ENCODE results near the gene RAB3IL1. TPM values are rescaled to one million over a fixed set of nuclear protein-coding genes. Genes with fewer than 3 reads are reported as not detected.
"Not testable (repeated sequence)": the region's sequence is repeated elsewhere in the genome, so short reads cannot be mapped to it uniquely, and the experiment has no call there.

RAB3IL1 gene
- not detected for total RNA-seq

GRCh38 chr11:61917334-61918109, at the start of gene RAB3IL1:
Gene RAB3IL1 (minus strand): TSS chr11:61917566. CDS start chr11:61917367, 199 bp downstream.
- peaks cover 51% of the 10 kb centered on the region for H3K27me3 Mint-ChIP-seq
- no peaks in the 10 kb centered on the region for H3K36me3 Mint-ChIP-seq (ENCODE audit: low read depth)
- H3K4me3 Mint-ChIP-seq = peak within 1 kb of the TSS; percentile 61
- ChIA-PET POLR2A (no interaction called here), CTCF (interaction anchor here (1.8 kb wide), 1 partner anchor 18 kb away, joined by 6 read pairs; no protein-coding TSS in a partner anchor)
- no peaks in the 10 kb centered on the region for H3K9me3 Mint-ChIP-seq
- ATAC-seq (peak; percentile 56), DNase-seq (peak; percentile 27)
- intact Hi-C loops (cut with micrococcal nuclease) = no loop called here
- TF ChIP-seq CTCF (IDR thresholded peaks at IDR 0.05) = no peak
- H3K27ac Mint-ChIP-seq = no peak within 1 kb of the TSS
- peaks cover 4% of the 10 kb centered on the region for H3K4me1 Mint-ChIP-seq (ENCODE audit: low read depth)

GRCh38 chr11:61966734-61967115, 49.4 kb upstream of the RAB3IL1 start:
- Mint-ChIP-seq H3K27ac (peak overlapping the region; percentile 75), H3K36me3 (ENCODE audit: low read depth) (peaks cover 34% of the 10 kb centered on the region), H3K27me3 (no peaks in the 10 kb centered on the region), H3K4me3 (peak overlapping the region; percentile 86), H3K4me1 (ENCODE audit: low read depth) (peaks cover 58% of the 10 kb centered on the region), H3K9me3 (no peaks in the 10 kb centered on the region)
- CTCF ChIA-PET = interaction anchor here (3.4 to 5.1 kb wide), 3 partner anchors 19 to 115 kb away, joined by 13 to 36 read pairs (median 13); no protein-coding TSS in a partner anchor
- POLR2A ChIA-PET = interaction anchor here (0.7 to 4.3 kb wide), 5 partner anchors 17 to 115 kb away, joined by 3 to 17 read pairs (median 3); no protein-coding TSS in a partner anchor
- intact Hi-C loops (cut with micrococcal nuclease) = loop anchor here (10.0 kb wide), 1 partner anchor 118 kb away; no protein-coding TSS in a partner anchor
- ATAC-seq = no peak
- no peak for TF ChIP-seq CTCF (IDR thresholded peaks at IDR 0.05)
- DNase-seq = peak; percentile 56

- H3K27me3 Mint-ChIP-seq, H3K27ac Mint-ChIP-seq, ATAC-seq, H3K9me3 Mint-ChIP-seq, DNase-seq: not testable (repeated sequence)
- ChIA-PET POLR2A (interaction anchor here (0.8 to 2.4 kb wide), 3 partner anchors 10 to 172 kb away, joined by 3 to 7 read pairs (median 4); partner anchors contain the start of genes FEN1 and TMEM258), CTCF (interaction anchor here (1.0 to 5.1 kb wide), 5 partner anchors 17 to 167 kb away, joined by 3 to 36 read pairs (median 6); no protein-coding TSS in a partner anchor)
- intact Hi-C loops (cut with micrococcal nuclease) = loop anchor here (2.0 to 10.0 kb wide), 2 partner anchors 60 to 120 kb away; no protein-coding TSS in a partner anchor
- Mint-ChIP-seq H3K36me3 (ENCODE audit: low read depth) (peaks cover 34% of the 10 kb centered on the region), H3K4me1 (ENCODE audit: low read depth) (peaks cover 42% of the 10 kb centered on the region), H3K4me3 (peak overlapping the region; percentile 86)
Measured at GRCh38 chr11:61964666-61965271, 47.4 kb upstream of the RAB3IL1 start.

GRCh38 chr11:61964058-61964665, 46.8 kb upstream of the RAB3IL1 start:
- TF ChIP-seq CTCF (IDR thresholded peaks at IDR 0.05) = no peak
- DNase-seq (no peak), ATAC-seq (no peak)
- H3K9me3 Mint-ChIP-seq = no peaks in the 10 kb centered on the region
- H3K36me3 Mint-ChIP-seq (ENCODE audit: low read depth) = peaks cover 34% of the 10 kb centered on the region
- ChIA-PET CTCF (interaction anchor here (1.0 to 3.7 kb wide), 2 partner anchors 17 to 63 kb away, joined by 3 to 13 read pairs; no protein-coding TSS in a partner anchor), POLR2A (interaction anchor here (0.7 to 2.4 kb wide), 2 partner anchors 8 to 14 kb away, joined by 3 to 7 read pairs; no protein-coding TSS in a partner anchor)
- H3K27ac Mint-ChIP-seq = no peak overlapping the region
- peaks cover 35% of the 10 kb centered on the region for H3K4me1 Mint-ChIP-seq (ENCODE audit: low read depth)
- intact Hi-C loops (cut with micrococcal nuclease) = loop anchor here (2.0 to 10.0 kb wide), 2 partner anchors 61 to 121 kb away; no protein-coding TSS in a partner anchor
- no peak overlapping the region for H3K4me3 Mint-ChIP-seq
- H3K27me3 Mint-ChIP-seq = no peaks in the 10 kb centered on the region
